ENCODE measurements around the gene PCID2.

The PCID2 gene

DNA sequence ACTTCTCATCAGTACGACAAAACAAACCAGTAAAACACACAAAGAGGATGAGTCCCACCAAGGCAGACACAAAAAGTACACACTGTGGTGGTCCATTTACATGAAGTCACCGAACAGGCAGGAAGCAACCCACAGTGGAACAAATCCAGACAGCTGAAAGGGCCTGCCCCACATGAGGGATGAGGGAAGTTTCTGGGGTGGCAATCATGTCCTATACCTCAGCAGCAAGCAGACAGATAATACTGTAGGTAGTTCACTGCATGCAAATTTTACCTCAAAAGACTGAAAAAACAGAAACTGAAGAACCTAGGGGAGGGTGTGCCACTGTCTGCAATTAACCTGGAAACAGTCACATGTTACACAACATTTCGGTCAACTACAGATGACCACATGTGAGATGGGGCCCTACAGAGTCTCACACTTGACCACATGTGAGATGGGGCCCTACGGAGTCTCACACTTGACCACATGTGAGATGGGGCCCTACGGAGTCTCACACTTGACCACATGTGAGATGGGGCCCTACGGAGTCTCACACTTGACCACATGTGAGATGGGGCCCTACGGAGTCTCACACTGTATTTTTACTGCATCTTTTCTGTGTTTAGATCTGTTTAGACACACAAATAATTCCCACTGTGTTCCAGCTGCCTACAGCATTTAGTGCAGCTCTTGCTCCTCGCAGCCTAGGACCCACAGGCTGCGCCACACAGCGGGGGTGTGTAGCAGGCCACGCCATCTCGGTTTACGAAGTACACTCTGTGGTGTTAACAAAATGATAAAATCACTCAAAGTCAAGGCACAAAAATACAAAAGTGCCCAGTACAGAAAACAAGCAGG is 22.2 kb downstream of the PCID2 start:
- no peak for TF ChIP-seq EZH2phosphoT487 (IDR thresholded peaks at IDR 0.05; ENCODE audit: borderline replicate concordance, low read length)
- TF ChIP-seq, protein P1, sequence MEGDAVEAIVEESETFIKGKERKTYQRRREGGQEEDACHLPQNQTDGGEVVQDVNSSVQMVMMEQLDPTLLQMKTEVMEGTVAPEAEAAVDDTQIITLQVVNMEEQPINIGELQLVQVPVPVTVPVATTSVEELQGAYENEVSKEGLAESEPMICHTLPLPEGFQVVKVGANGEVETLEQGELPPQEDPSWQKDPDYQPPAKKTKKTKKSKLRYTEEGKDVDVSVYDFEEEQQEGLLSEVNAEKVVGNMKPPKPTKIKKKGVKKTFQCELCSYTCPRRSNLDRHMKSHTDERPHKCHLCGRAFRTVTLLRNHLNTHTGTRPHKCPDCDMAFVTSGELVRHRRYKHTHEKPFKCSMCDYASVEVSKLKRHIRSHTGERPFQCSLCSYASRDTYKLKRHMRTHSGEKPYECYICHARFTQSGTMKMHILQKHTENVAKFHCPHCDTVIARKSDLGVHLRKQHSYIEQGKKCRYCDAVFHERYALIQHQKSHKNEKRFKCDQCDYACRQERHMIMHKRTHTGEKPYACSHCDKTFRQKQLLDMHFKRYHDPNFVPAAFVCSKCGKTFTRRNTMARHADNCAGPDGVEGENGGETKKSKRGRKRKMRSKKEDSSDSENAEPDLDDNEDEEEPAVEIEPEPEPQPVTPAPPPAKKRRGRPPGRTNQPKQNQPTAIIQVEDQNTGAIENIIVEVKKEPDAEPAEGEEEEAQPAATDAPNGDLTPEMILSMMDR (IDR thresholded peaks at IDR 0.05; ENCODE audit: low read depth, low read length, poor library complexity, severe bottlenecking): no peak
- no peaks in the 10 kb centered on the region for H4K20me1 ChIP-seq (ENCODE audit: control insufficient read depth, insufficient read depth, low read depth, low read length)
- H3K9me2 ChIP-seq (replicated peaks; ENCODE audit: control insufficient read depth, low read length): no peaks in the 10 kb centered on the region
- H3K9me3 ChIP-seq (ENCODE audit: control insufficient read depth, insufficient read depth, low read length): no peaks in the 10 kb centered on the region
- no peak overlapping the region for H3K27ac ChIP-seq (ENCODE audit: low read depth, low read length)
- no peaks in the 10 kb centered on the region for H3K27me3 ChIP-seq (ENCODE audit: control insufficient read depth, low read length)
- peaks cover 79% of the 10 kb centered on the region for H3K36me3 ChIP-seq (ENCODE audit: control insufficient read depth, low read length)
- H3K4me3 ChIP-seq (ENCODE audit: low read length): no peak overlapping the region
- no peaks in the 10 kb centered on the region for H3F3A ChIP-seq (ENCODE audit: control insufficient read depth, insufficient read depth)
- no peaks in the 10 kb centered on the region for H3K4me1 ChIP-seq (ENCODE audit: control insufficient read depth, low read length)
- H3K4me2 ChIP-seq (ENCODE audit: low read length): no peak overlapping the region
- H3K79me2 ChIP-seq (ENCODE audit: control insufficient read depth, low read length): peaks cover 10% of the 10 kb centered on the region

DNA sequence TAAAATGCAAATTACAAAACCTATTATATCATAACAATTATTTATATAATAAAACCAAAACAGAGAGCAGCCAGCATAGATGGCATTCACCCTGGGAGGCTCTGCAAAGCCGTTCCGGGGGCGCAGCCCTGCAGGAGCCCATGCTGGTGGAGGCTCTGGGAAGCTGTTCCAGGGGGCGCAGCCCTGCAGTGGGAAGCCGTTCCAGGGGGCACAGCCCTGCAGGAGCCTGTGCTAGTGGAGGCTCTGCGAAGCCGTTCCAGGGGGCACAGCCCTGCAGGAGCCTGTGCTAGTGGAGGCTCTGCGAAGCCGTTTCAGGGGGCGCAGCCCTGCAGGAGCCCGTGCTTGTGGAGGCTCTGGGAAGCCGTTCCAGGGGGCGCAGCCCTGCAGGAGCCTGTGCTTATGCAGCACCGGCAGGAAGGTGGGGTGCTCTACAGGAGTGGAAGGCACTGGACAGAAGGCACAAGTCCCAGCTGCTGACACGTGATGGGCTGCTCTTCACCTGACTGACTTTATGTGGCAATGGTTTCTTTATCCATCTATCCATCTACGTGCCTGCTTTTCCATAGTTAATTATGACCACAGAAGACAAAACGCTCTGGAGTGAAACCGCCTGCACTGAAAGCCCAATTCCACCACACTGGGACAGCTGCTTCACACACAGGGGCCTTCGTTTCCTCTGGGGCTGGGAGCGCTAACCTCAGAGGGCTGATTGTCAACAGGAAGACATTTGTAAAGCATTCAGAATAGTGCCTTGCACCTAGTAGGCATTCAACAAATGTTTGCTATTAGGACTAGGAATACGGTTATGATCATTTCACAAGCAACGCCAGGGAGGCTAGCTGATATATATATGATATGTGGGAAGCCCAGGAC is 23.7 kb downstream of the PCID2 start:
- H3K4me1 ChIP-seq (ENCODE audit: control insufficient read depth, low read length): no peaks in the 10 kb centered on the region
- H3F3A ChIP-seq (ENCODE audit: control insufficient read depth, insufficient read depth): no peaks in the 10 kb centered on the region
- H3K4me2 ChIP-seq (ENCODE audit: low read length): no peak overlapping the region
- TF ChIP-seq, protein P1 (IDR thresholded peaks at IDR 0.05; ENCODE audit: low read depth, low read length, poor library complexity, severe bottlenecking): no peak
- TF ChIP-seq EZH2phosphoT487 (IDR thresholded peaks at IDR 0.05; ENCODE audit: borderline replicate concordance, low read length): no peak
- H3K79me2 ChIP-seq (ENCODE audit: control insufficient read depth, low read length): peaks cover 10% of the 10 kb centered on the region
- H3K36me3 ChIP-seq (ENCODE audit: control insufficient read depth, low read length): peaks cover 84% of the 10 kb centered on the region
- no peaks in the 10 kb centered on the region for H3K9me2 ChIP-seq (replicated peaks; ENCODE audit: control insufficient read depth, low read length)
- no peak overlapping the region for H3K4me3 ChIP-seq (ENCODE audit: low read length)
- H3K27ac ChIP-seq (ENCODE audit: low read depth, low read length): no peak overlapping the region
- H3K9me3 ChIP-seq (ENCODE audit: control insufficient read depth, insufficient read depth, low read length): no peaks in the 10 kb centered on the region
- no peaks in the 10 kb centered on the region for H4K20me1 ChIP-seq (ENCODE audit: control insufficient read depth, insufficient read depth, low read depth, low read length)
- H3K27me3 ChIP-seq (ENCODE audit: control insufficient read depth, low read length): no peaks in the 10 kb centered on the region

DNA sequence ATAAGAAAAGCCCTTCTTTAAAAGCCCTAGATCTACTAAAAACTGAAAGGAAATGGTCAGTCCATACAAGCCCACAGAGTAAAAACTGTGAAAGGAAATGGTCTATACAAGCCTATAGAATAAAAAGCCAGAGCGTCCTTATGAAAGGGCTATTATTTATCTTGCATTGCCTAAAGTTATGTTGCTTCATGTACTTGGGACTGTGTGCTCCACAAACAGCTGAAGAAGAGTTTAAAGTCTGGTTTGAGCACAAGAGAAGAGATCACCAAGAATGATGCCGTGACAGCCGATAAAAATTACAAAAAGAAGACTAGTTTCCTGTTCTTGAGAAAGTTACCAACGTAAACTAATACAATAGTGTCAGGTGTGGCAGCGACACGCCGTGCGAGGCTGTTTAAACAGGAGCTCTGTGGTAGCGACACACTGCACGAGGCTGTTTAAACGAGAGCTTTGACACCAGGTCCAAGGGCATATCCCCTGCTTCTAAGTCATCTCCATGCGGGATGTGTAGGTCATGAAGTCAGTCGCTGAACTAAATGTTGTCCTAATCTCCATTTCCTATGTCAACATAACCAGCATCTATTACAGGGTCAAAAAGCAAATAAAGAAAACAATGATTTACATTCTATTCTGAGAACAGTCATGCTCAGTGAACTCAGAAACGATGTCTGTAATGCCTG is 24.9 kb downstream of the PCID2 start:
- Histone ChIP-seq H3K27me3 (ENCODE audit: control insufficient read depth, low read length) (no peaks in the 10 kb centered on the region), H3K4me2 (ENCODE audit: low read length) (no peak overlapping the region), H3K4me3 (ENCODE audit: low read length) (no peak overlapping the region), H3K9me3 (ENCODE audit: control insufficient read depth, insufficient read depth, low read length) (no peaks in the 10 kb centered on the region), H4K20me1 (ENCODE audit: control insufficient read depth, insufficient read depth, low read depth, low read length) (no peaks in the 10 kb centered on the region), H3K4me1 (ENCODE audit: control insufficient read depth, low read length) (no peaks in the 10 kb centered on the region), H3K79me2 (ENCODE audit: control insufficient read depth, low read length) (peaks cover 10% of the 10 kb centered on the region), H3F3A (ENCODE audit: control insufficient read depth, insufficient read depth) (no peaks in the 10 kb centered on the region), H3K36me3 (ENCODE audit: control insufficient read depth, low read length) (peaks cover 89% of the 10 kb centered on the region), H3K27ac (ENCODE audit: low read depth, low read length) (no peak overlapping the region), H3K9me2 (replicated peaks; ENCODE audit: control insufficient read depth, low read length) (no peaks in the 10 kb centered on the region)
- TF ChIP-seq, protein P1 (IDR thresholded peaks at IDR 0.05; ENCODE audit: low read depth, low read length, poor library complexity, severe bottlenecking): no peak
- TF ChIP-seq EZH2phosphoT487 (IDR thresholded peaks at IDR 0.05; ENCODE audit: borderline replicate concordance, low read length): no peak

Measured in DOHH2 (cell line).